Natural killer cell (primary cell): ENCODE measurements around the gene ZNF444. TPM values are rescaled to one million over a fixed set of nuclear protein-coding genes. Genes with fewer than 3 reads are reported as not detected.

Source experiments
- ATAC-seq, 3 donors: fragments of 150-1000 bp in 2 of 3; fragments of 200-7000 bp in 1 of 3; cut with Tn5 transposase; 1 replicate in 1 of 3; 2 replicates in 2 of 3; pipeline ENCODE4 v1.10.0; 2021; ENCODE audit warnings: mild to moderate bottlenecking in 2 of 3, moderate library complexity in 2 of 3
- DNase-seq, 2 donors: peaks; one replicate each; pipeline versions ENCODE4 v3.0.0 to v3.0.0-alpha.2; 2013 to 2021; ENCODE audit warnings: mixed read lengths in 1 of 2
- H3K27ac ChIP-seq: one replicate; pipeline ENCODE4 v1.5.1; 2013; ENCODE audit warnings: mild to moderate bottlenecking, low read length
- H3K27me3 ChIP-seq: one replicate; pipeline ENCODE4 v1.6.1; 2013; ENCODE audit warnings: low read length; ENCODE audit not compliant: control insufficient read depth, insufficient read depth
- H3K36me3 ChIP-seq: one replicate; pipeline ENCODE4 v1.6.1; 2013; ENCODE audit warnings: low read length; ENCODE audit not compliant: control insufficient read depth, insufficient read depth
- H3K4me1 ChIP-seq: one replicate; pipeline ENCODE4 v1.6.1; 2013; ENCODE audit warnings: low read length; ENCODE audit not compliant: control insufficient read depth, insufficient read depth
- H3K4me3 ChIP-seq: one replicate; pipeline ENCODE4 v1.5.1; 2013; ENCODE audit warnings: low read length
- H3K9me3 ChIP-seq: one replicate; pipeline ENCODE4 v1.6.1; 2013; ENCODE audit warnings: low read length; ENCODE audit not compliant: control insufficient read depth, insufficient read depth
- H3K27ac Mint-ChIP-seq, 2 donors: one replicate each; pipeline ENCODE4 v1.8.0; 2022; ENCODE audit warnings: mild to moderate bottlenecking in 2 of 2, mixed read lengths in 2 of 2, moderate library complexity in 1 of 2
- H3K27me3 Mint-ChIP-seq, 2 donors: one replicate each; pipeline ENCODE4 v1.8.0; 2022; ENCODE audit warnings: low read depth in 2 of 2, mixed read lengths in 2 of 2
- H3K36me3 Mint-ChIP-seq: one replicate; pipeline ENCODE4 v1.8.0; 2022; ENCODE audit warnings: mixed read lengths
- H3K4me1 Mint-ChIP-seq, 2 donors: one replicate each; pipeline ENCODE4 v1.8.0; 2022; ENCODE audit warnings: mixed read lengths in 2 of 2
- H3K4me3 Mint-ChIP-seq: one replicate; pipeline ENCODE4 v1.8.0; 2022; ENCODE audit warnings: mild to moderate bottlenecking, moderate library complexity, mixed read lengths
- H3K9me3 Mint-ChIP-seq, 2 donors: one replicate each; pipeline ENCODE4 v1.8.0; 2022; ENCODE audit warnings: mixed read lengths in 2 of 2
- WGBS: methylation state at CpG from one replicate; pipeline ENCODE4 v1.1.7; 2013; ENCODE audit warnings: missing lambda C conversion rate; ENCODE audit not compliant: insufficient coverage; 5-methylcytosine and 5-hydroxymethylcytosine counted together
- intact Hi-C: fragments of 100-400 bp; cut with micrococcal nuclease; formaldehyde crosslinking; loops from one replicate; pipeline ENCODE4 v1.14.2; 2022
- total RNA-seq, 4 donors: library from RNA; stranded (reverse); fragments of 120-200 nt in 1 of 4; gene quantifications; one replicate each; pipeline versions ENCODE4 v1.2.3 to v1.2.4, GENCODE V29; 2013 to 2022
- TF ChIP-seq, protein P1 (sequence below): fragments of 200-600 bp; IDR thresholded peaks from one replicate; pipeline ENCODE4 v1.8.0; 2022; ENCODE audit warnings: antibody characterized with exemption

ZNF444 gene
- total RNA-seq, 3 donors from 2014 or later (not counting 1 experiment from before 2014, with no cell fraction given) = 14.5 to 21.9 (median 16.7) TPM

DNA sequence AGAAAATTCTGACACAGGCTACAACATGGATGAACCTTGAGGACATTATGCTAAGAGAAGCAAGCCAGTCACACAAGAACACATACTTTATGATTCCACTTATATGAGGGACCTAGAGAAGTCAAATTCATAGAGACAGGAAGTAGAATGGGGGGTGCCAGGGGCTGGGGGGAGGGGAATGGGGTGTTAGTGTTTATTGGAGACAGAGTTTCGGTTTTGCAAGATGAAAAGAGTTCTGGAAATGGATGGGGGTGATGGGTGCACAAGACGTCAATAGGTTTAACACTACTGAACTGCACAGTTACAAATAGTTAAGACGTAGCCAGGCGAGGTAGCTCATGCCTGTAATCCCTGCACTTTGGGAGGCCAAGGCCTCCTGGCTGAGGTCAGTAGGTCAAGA lies 16.5 kb upstream of the ZNF444 start:
- Histone ChIP-seq H3K4me3 (no peak overlapping the region), H3K4me1 (peaks cover 16% of the 10 kb centered on the region), H3K27ac (no peak overlapping the region), H3K9me3 (no peaks in the 10 kb centered on the region), H3K36me3 (no peaks in the 10 kb centered on the region), H3K27me3 (no peaks in the 10 kb centered on the region)
- DNase-seq = peak in 1 of 2 donors; percentile 65
- Mint-ChIP-seq H3K27me3 (no peaks in the 10 kb centered on the region), H3K27ac (no peak overlapping the region), H3K36me3 (no peaks in the 10 kb centered on the region), H3K9me3 (no peaks in the 10 kb centered on the region), H3K4me3 (no peak overlapping the region), H3K4me1 (peaks cover 9 to 18% of the 10 kb centered on the region in 2 donors)
- no peak for ATAC-seq
- intact Hi-C loops = no loop called here
- WGBS = 82% methylated on average over 4 of the region's 4 CpGs
- TF ChIP-seq, protein P1, sequence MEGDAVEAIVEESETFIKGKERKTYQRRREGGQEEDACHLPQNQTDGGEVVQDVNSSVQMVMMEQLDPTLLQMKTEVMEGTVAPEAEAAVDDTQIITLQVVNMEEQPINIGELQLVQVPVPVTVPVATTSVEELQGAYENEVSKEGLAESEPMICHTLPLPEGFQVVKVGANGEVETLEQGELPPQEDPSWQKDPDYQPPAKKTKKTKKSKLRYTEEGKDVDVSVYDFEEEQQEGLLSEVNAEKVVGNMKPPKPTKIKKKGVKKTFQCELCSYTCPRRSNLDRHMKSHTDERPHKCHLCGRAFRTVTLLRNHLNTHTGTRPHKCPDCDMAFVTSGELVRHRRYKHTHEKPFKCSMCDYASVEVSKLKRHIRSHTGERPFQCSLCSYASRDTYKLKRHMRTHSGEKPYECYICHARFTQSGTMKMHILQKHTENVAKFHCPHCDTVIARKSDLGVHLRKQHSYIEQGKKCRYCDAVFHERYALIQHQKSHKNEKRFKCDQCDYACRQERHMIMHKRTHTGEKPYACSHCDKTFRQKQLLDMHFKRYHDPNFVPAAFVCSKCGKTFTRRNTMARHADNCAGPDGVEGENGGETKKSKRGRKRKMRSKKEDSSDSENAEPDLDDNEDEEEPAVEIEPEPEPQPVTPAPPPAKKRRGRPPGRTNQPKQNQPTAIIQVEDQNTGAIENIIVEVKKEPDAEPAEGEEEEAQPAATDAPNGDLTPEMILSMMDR = no peak

DNA sequence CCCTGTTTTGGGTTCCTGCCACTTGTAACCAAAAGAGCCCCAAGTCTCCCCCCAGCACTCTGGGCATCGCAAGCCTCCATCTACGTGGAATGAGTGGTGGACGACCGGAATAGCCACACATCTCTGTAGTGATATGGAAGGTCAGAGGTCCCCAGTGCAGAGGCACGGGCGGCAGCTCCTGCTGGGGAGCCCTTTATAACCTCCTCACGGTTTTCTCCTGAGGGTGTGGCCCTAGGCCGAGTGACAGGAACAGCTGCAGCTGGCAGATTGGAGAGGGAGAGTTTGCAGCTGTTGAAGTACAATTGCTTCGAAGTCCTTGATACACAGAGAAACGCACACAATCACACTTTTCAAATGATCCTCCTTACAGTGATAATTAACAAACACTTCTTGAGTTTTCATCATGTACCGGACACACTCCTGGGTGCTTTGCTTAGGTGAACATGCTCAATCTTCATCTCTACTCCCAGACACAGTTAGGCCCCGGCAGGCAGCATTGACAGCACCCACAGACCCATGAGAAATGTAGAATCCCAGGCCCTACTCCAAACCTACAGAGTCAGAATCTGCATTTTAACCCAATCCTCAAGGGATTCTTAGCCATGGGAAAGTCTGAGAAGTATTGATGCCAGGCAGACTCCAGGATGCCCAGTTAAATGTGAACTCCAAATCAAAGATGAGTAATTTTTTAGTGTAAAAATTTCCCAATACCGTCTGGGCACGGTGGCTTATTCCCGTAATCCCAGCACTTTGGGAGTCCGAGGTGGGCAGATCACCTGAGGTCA lies 15.1 kb upstream of the ZNF444 start:
- Mint-ChIP-seq H3K9me3 (no peaks in the 10 kb centered on the region), H3K27ac (no peak overlapping the region), H3K27me3 (no peaks in the 10 kb centered on the region), H3K4me3 (no peak overlapping the region), H3K36me3 (no peaks in the 10 kb centered on the region), H3K4me1 (peaks cover 0 to 8% of the 10 kb centered on the region in 2 donors)
- WGBS = 87% methylated on average over 16 of the region's 16 CpGs
- DNase-seq (no peak), ATAC-seq (no peak)
- Histone ChIP-seq H3K27me3 (no peaks in the 10 kb centered on the region), H3K27ac (no peak overlapping the region), H3K4me3 (no peak overlapping the region), H3K9me3 (no peaks in the 10 kb centered on the region), H3K36me3 (no peaks in the 10 kb centered on the region), H3K4me1 (peaks cover 6% of the 10 kb centered on the region)
- TF ChIP-seq, protein P1 = no peak
- intact Hi-C loops = no loop called here

DNA sequence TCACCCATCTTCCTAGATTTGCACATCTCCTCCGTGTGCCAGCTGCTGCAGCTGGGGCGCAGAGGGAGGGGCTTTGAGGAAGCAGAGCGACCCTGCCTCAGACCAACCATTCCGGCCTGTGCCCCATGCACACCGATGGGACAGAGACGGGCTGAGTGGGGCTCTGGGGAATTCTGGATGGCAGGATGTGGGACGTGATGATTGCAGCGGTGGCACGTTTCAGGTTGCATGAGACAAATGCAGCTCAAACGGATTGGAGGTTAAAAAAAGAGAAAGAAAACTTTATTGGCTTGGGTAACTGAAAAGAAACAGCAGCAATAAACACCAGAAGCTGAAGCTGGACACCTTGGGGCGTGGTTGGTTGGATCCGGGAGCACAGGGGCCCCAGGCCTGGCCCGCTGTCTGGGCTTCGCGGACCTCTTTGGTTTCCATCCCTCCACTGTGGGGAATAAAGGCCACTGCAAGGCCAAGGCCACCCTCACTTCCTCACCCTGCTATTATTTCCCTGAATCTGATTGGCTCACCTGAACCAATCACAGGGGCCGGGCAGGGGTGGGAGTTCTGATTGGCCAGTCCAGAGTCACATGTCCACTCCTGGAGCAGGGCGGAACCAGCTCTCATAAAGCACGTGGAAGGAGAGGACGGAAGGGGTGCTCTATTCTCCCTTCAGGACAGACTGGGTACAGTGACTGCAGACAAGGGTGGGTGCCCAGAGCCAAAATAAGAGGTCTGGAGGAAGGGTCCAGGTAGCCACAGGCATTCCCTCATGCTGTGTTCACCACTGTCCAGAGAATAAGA lies 13.9 kb upstream of the ZNF444 start:
- H3K27me3 Mint-ChIP-seq = no peaks in the 10 kb centered on the region
- intact Hi-C loops = no loop called here
- DNase-seq (no peak), ATAC-seq (no peak)
- TF ChIP-seq, protein P1 = no peak
- no peak overlapping the region for H3K27ac Mint-ChIP-seq
- Histone ChIP-seq H3K4me3 (no peak overlapping the region), H3K36me3 (no peaks in the 10 kb centered on the region), H3K9me3 (no peaks in the 10 kb centered on the region), H3K4me1 (no peaks in the 10 kb centered on the region), H3K27ac (no peak overlapping the region), H3K27me3 (no peaks in the 10 kb centered on the region)
- no peaks in the 10 kb centered on the region for H3K9me3 Mint-ChIP-seq
- WGBS = 88% methylated on average over 19 of the region's 19 CpGs
- no peaks in the 10 kb centered on the region for H3K4me1 Mint-ChIP-seq
- no peak overlapping the region for H3K4me3 Mint-ChIP-seq
- H3K36me3 Mint-ChIP-seq = no peaks in the 10 kb centered on the region
